Keratinocyte (primary cell): ENCODE measurements around the gene MSI2. TPM values are rescaled to one million over a fixed set of nuclear protein-coding genes. Genes with fewer than 3 reads are reported as not detected.

Experiments used
- DNase-seq: peaks from one replicate; pipeline ENCODE4 v3.0.0-alpha.2; 2011; ENCODE audit warnings: low read depth, missing footprints, low spot score
- FAIRE-seq: peaks from 2 replicates; lab custom pipeline; 2011; peaks lifted over from hg19 to GRCh38; lab: Jason Lieb, UNC
- H2AFZ ChIP-seq: 2 replicates; pipeline ENCODE4 v1.6.0; 2012; ENCODE audit warnings: low read length, control low read depth, inconsistent platforms; ENCODE audit not compliant: control insufficient read depth
- H3K27ac ChIP-seq: 2 replicates; pipeline ENCODE4 v1.5.1; 2011; ENCODE audit warnings: low read length; ENCODE audit not compliant: control insufficient read depth, insufficient read depth
- H3K27me3 ChIP-seq: 3 replicates; pipeline ENCODE4 v1.6.0; 2011; ENCODE audit warnings: low read length; ENCODE audit not compliant: control insufficient read depth, insufficient read depth; ENCODE audit errors: extremely low read depth
- H3K36me3 ChIP-seq, 2 experiments: 2 replicates in 1 of 2; 3 replicates in 1 of 2; pipeline ENCODE4 v1.5.1; 2011; ENCODE audit warnings: low read length in 2 of 2, mild to moderate bottlenecking in 1 of 2; ENCODE audit not compliant: control insufficient read depth in 2 of 2, insufficient read depth in 2 of 2; ENCODE audit errors: extremely low read depth in 1 of 2
- H3K4me1 ChIP-seq: 3 replicates; pipeline ENCODE4 v1.5.1; 2011; ENCODE audit warnings: low read length; ENCODE audit not compliant: control insufficient read depth, insufficient read depth; ENCODE audit errors: extremely low read depth
- H3K4me2 ChIP-seq: 3 replicates; pipeline ENCODE4 v1.6.0; 2011; ENCODE audit warnings: low read depth, low read length; ENCODE audit not compliant: control insufficient read depth, insufficient read depth; ENCODE audit errors: extremely low read depth
- H3K4me3 ChIP-seq, 3 experiments: fragments of 200-600 bp in 1 of 3; sonication (generic) in 1 of 3; 2 replicates in 2 of 3; 3 replicates in 1 of 3; pipeline ENCODE4 v1.5.1; 2011 to 2016; ENCODE audit warnings: low read length in 3 of 3, mild to moderate bottlenecking in 3 of 3, control low read depth in 2 of 3, inconsistent platforms in 1 of 3, low read depth in 1 of 3, mixed read lengths in 1 of 3, mixed run types in 1 of 3, moderate library complexity in 1 of 3; ENCODE audit not compliant: control insufficient read depth in 2 of 3, insufficient read depth in 2 of 3; ENCODE audit errors: extremely low read depth in 1 of 3
- H3K79me2 ChIP-seq: 2 replicates; pipeline ENCODE4 v1.6.0; 2012; ENCODE audit warnings: low read length; ENCODE audit not compliant: control insufficient read depth, insufficient read depth
- H3K9ac ChIP-seq: 3 replicates; pipeline ENCODE4 v1.6.0; 2011; ENCODE audit warnings: low read length; ENCODE audit not compliant: control insufficient read depth, insufficient read depth; ENCODE audit errors: extremely low read depth
- H3K9me1 ChIP-seq: 3 replicates; pipeline ENCODE4 v1.6.0; 2011; ENCODE audit warnings: low read length; ENCODE audit not compliant: control insufficient read depth, insufficient read depth; ENCODE audit errors: extremely low read depth
- H3K9me3 ChIP-seq: 2 replicates; pipeline ENCODE4 v1.5.1; 2012; ENCODE audit warnings: low read depth, low read length; ENCODE audit not compliant: control insufficient read depth
- H4K20me1 ChIP-seq: 3 replicates; pipeline ENCODE4 v1.6.0; 2011; ENCODE audit warnings: low read length; ENCODE audit not compliant: control insufficient read depth, insufficient read depth; ENCODE audit errors: extremely low read depth
- CTCF ChIP-seq, 3 experiments: IDR thresholded peaks in 1 of 3; conservative IDR thresholded peaks in 1 of 3; optimal IDR thresholded peaks in 1 of 3; 2 replicates in 2 of 3; 3 replicates in 1 of 3; pipeline versions ENCODE3 to v1.5.1; 2011; ENCODE audit warnings: low read length in 3 of 3, mild to moderate bottlenecking in 3 of 3, moderate library complexity in 2 of 3, control low read depth in 1 of 3, inconsistent platforms in 1 of 3; ENCODE audit not compliant: insufficient read depth in 2 of 3; ENCODE audit errors: extremely low read depth in 1 of 3
- EZH2 ChIP-seq: IDR thresholded peaks from one replicate; pipeline ENCODE4 v1.6.1; 2012; ENCODE audit warnings: inconsistent platforms, mild to moderate bottlenecking, low read length, moderate library complexity
- dilution Hi-C: fragments of 300-500 bp; cut with MboI; formaldehyde crosslinking; loops from one replicate; pipeline ENCODE4 v1.7.0; 2020; ENCODE audit warnings: low sequenced_read_pairs; ENCODE audit not compliant: extremely low pct_ligation_motif_present
- polyA plus RNA-seq, 5 experiments: library from polyadenylated mRNA; depleted of rRNA in 3 of 5; stranded (reverse) in 3 of 5; stranded (forward) in 1 of 5; unstranded in 1 of 5; fragments of >200 nt; gene quantifications; 1 replicate in 1 of 5; 2 replicates in 3 of 5; 3 replicates in 1 of 5; pipeline versions ENCODE4 v1.2.1 to v1.2.3, GENCODE V29; 2011 to 2012; ENCODE audit warnings: missing spikeins in 2 of 5, low read depth in 1 of 5, low replicate concordance in 1 of 5

MSI2 gene
- polyA plus RNA-seq, 1 donor (not counting 4 experiments of a cell fraction or from before 2014, with no cell fraction given) = 22.3 TPM

DNA sequence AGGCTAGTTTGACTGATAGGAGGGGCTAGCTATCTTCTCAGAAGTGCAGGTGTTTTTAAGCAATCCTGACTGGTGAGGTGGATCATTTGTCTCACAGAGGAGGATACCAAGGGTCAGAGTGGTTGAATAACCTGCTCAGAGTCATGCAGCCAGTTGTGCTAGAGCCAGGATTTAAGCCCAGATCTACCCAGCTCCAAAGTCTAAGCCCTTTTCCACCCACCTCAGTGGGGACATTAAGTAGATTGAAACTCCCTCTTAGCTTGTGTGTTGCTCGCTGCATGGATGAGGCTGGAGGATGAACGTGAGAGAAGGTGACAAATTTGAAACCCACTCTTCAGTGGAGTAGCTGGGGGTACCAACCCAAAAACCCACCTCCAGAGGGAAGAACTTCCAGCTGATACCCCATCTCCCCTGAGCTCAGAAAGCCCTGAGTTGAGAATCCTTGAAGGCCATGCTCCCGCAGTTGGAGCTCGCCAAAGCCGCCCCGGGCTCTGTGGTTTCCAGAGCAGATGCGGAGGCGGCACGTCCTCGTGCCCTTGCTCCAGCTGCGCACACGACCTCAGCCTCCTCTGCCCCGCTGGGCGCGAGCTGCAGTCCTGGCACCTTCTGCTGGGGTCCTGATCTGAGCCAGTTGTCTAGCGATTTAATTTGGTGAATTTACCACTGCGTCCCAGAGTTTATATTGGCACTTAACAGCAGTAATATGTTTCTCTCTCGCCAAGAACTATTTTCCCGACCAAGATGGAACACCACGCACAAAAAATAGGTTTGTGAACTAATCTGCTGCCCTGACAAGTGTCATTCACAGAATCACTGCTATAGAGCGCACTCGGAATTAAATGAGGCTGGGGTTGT lies 329.2 kb downstream of the MSI2 start:
- no peaks in the 10 kb centered on the region for H3K36me3 ChIP-seq
- no peaks in the 10 kb centered on the region for H3K79me2 ChIP-seq
- H3K9ac ChIP-seq = no peak overlapping the region
- no peak overlapping the region for H3K4me2 ChIP-seq
- H3K4me1 ChIP-seq = no peaks in the 10 kb centered on the region
- H3K4me3 ChIP-seq = no peak overlapping the region
- dilution Hi-C loops = no loop called here
- no peak for DNase-seq
- H3K27me3 ChIP-seq = no peaks in the 10 kb centered on the region
- H3K9me3 ChIP-seq = no peaks in the 10 kb centered on the region
- no peaks in the 10 kb centered on the region for H4K20me1 ChIP-seq
- TF ChIP-seq EZH2 = no peak
- no peak for TF ChIP-seq CTCF (optimal IDR thresholded peaks at IDR 0.05 in 1 of 3, IDR thresholded peaks at IDR 0.05 in 1 of 3, conservative IDR thresholded peaks at IDR 0.05 in 1 of 3; ENCODE audit: extremely low read depth in 1 of 3, insufficient read depth in 2 of 3, low read length in 3 of 3)
- no peak overlapping the region for H2AFZ ChIP-seq
- no peak for FAIRE-seq
- H3K27ac ChIP-seq = no peak overlapping the region
- H3K9me1 ChIP-seq = no peaks in the 10 kb centered on the region

DNA sequence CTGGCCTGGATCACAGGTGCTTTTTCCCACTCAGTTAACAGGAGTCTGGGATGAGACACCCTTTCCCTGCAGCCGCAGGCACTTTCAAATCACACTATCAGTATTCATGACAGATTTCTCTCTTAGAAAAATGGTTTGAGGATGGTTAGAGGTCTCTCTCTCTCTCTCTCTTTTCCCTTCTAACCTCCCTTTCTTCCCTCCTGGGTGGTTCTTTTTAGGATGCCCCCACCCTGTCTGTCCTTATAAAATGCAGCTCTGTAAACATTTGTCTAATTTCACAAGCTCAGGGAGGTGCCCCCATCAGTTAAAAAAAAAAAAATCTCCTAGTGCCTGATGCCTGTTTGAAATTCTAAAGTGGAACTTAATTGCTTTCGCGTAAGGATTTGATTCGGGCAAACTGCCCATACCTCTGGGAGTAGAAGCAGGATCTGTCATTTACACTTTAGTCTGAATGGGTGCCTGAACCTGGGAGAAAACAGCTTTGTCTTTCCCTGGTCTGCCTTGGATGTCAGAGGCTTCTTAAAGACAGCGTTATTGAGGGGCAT lies 329.9 kb downstream of the MSI2 start:
- dilution Hi-C loops = no loop called here
- Histone ChIP-seq H3K4me1 (no peaks in the 10 kb centered on the region), H3K79me2 (no peaks in the 10 kb centered on the region), H3K9ac (no peak overlapping the region), H3K9me3 (no peaks in the 10 kb centered on the region), H3K36me3 (no peaks in the 10 kb centered on the region), H3K27me3 (no peaks in the 10 kb centered on the region), H3K4me2 (no peak overlapping the region), H3K27ac (no peak overlapping the region), H3K9me1 (no peaks in the 10 kb centered on the region), H3K4me3 (no peak overlapping the region), H4K20me1 (no peaks in the 10 kb centered on the region), H2AFZ (no peak overlapping the region)
- DNase-seq (no peak), FAIRE-seq (no peak)
- TF ChIP-seq CTCF (optimal IDR thresholded peaks at IDR 0.05 in 1 of 3, IDR thresholded peaks at IDR 0.05 in 1 of 3, conservative IDR thresholded peaks at IDR 0.05 in 1 of 3; ENCODE audit: extremely low read depth in 1 of 3, insufficient read depth in 2 of 3, low read length in 3 of 3) (no peak), EZH2 (no peak)
